Measurements from ENCODE around the gene FADS2. TPM values are rescaled to one million over a fixed set of nuclear protein-coding genes. Genes with fewer than 3 reads are reported as not detected.

Gene FADS2
- total and polyA plus RNA-seq, 2 experiments from 2014 or later: 5.2 to 5.5 TPM

DNA sequence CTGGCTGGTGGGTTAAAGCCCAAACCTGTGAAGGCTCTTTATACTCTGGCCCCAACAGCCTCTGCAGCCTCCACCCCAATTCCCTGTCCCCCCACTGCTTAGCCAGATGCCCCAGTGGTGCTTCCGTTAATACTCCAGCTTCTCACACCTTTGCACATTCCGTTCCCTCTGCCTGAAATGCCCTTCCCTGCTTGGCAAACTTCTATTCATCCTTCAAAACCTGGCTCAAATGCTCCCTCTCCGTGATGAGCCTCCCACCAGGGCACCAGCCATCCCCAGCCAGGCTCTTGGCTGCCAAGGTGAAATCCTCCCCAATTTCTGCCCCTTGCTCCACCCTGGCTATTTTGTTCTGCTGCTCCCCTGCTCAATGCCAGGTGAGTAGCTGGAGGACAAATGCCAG lies 75.7 kb downstream of the FADS2 start:
- no peak for DNase-seq
- TF ChIP-seq EZH2phosphoT487 (IDR thresholded peaks at IDR 0.05; ENCODE audit: insufficient read depth, low read depth): no peak
- no peak for TF ChIP-seq EZH2 (IDR thresholded peaks at IDR 0.05; ENCODE audit: insufficient read depth, poor library complexity, severe bottlenecking)
- H3K79me2 ChIP-seq (ENCODE audit: insufficient read depth): no peaks in the 10 kb centered on the region
- H3K36me3 ChIP-seq (ENCODE audit: low read depth): no peaks in the 10 kb centered on the region
- H3K9me3 ChIP-seq (ENCODE audit: low read depth): no peaks in the 10 kb centered on the region
- no peaks in the 10 kb centered on the region for H4K20me1 ChIP-seq (ENCODE audit: insufficient read depth)
- no peaks in the 10 kb centered on the region for H3K27me3 ChIP-seq (replicated peaks; ENCODE audit: insufficient read depth)
- no peaks in the 10 kb centered on the region for H3K4me1 ChIP-seq (ENCODE audit: insufficient read depth)
- in situ Hi-C loops (cut with MboI): no loop called here
- H3K9ac ChIP-seq: no peak overlapping the region
- no peak overlapping the region for H3K4me3 ChIP-seq
- no peak overlapping the region for H2AFZ ChIP-seq
- no peak overlapping the region for H3K4me2 ChIP-seq (ENCODE audit: unreplicated experiment)
- H3F3A ChIP-seq (ENCODE audit: insufficient read depth): no peaks in the 10 kb centered on the region
- WGBS, 2 experiments (ENCODE audit: low coverage in 1 of 2, low lambda C conversion rate in 2 of 2, missing lambda C conversion rate in 2 of 2): 91 to 94% methylated on average over 3 of the region's 3 CpGs
- no peak overlapping the region for H3K27ac ChIP-seq
- no peaks in the 10 kb centered on the region for H3K9me2 ChIP-seq (ENCODE audit: insufficient read depth)

DNA sequence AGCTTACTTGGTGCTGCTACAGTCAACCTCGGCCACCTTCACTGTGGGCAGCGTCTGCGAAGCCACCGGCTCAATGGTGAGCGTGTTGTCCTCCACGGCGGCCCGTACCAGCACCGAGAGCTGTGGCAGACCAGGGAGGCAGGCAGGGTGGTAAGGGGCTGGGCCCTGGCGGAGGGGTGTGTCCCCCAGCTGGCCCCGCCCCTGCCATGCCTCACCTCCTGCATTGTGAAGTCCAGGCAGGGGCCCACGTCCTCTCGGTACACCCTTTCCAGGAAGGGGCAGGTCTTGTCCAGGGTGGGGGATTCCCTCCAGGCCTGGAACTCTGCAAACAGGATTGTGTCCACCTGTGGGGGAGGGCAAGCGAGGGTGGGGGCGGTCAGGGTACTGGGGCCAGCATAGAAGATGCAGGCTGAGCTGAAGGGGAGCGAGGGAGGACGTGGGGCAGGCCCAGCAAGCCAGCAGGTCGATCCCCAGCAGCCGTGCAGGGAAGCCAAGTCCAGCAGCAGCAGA lies 76.5 kb downstream of the FADS2 start:
- in situ Hi-C loops (cut with MboI): no loop called here
- Histone ChIP-seq H3K4me1 (ENCODE audit: insufficient read depth) (no peaks in the 10 kb centered on the region), H3K79me2 (ENCODE audit: insufficient read depth) (no peaks in the 10 kb centered on the region), H3K4me2 (ENCODE audit: unreplicated experiment) (no peak overlapping the region), H3F3A (ENCODE audit: insufficient read depth) (no peaks in the 10 kb centered on the region), H2AFZ (no peak overlapping the region), H3K9ac (no peak overlapping the region), H3K4me3 (no peak overlapping the region), H3K36me3 (ENCODE audit: low read depth) (no peaks in the 10 kb centered on the region), H3K9me2 (ENCODE audit: insufficient read depth) (no peaks in the 10 kb centered on the region), H3K9me3 (ENCODE audit: low read depth) (no peaks in the 10 kb centered on the region), H3K27ac (no peak overlapping the region), H4K20me1 (ENCODE audit: insufficient read depth) (no peaks in the 10 kb centered on the region), H3K27me3 (replicated peaks; ENCODE audit: insufficient read depth) (no peaks in the 10 kb centered on the region)
- DNase-seq: no peak
- TF ChIP-seq EZH2phosphoT487 (IDR thresholded peaks at IDR 0.05; ENCODE audit: insufficient read depth, low read depth): no peak
- no peak for TF ChIP-seq EZH2 (IDR thresholded peaks at IDR 0.05; ENCODE audit: insufficient read depth, poor library complexity, severe bottlenecking)
- 76 to 82% methylated on average over 18 to 19 of the region's 19 CpGs for WGBS, 2 experiments (ENCODE audit: low coverage in 1 of 2, low lambda C conversion rate in 2 of 2, missing lambda C conversion rate in 2 of 2)

- no peak for TF ChIP-seq EZH2 (IDR thresholded peaks at IDR 0.05; ENCODE audit: insufficient read depth, poor library complexity, severe bottlenecking)
- no peak for TF ChIP-seq EZH2phosphoT487 (IDR thresholded peaks at IDR 0.05; ENCODE audit: insufficient read depth, low read depth)
- H3K9ac ChIP-seq: no peak overlapping the region
- H3K4me2 ChIP-seq (ENCODE audit: unreplicated experiment): no peak overlapping the region
- WGBS, 2 experiments (ENCODE audit: low coverage in 1 of 2, low lambda C conversion rate in 2 of 2, missing lambda C conversion rate in 2 of 2): 85 to 87% methylated on average over 13 of the region's 13 CpGs
- no peak overlapping the region for H2AFZ ChIP-seq
- H3K9me2 ChIP-seq (ENCODE audit: insufficient read depth): no peaks in the 10 kb centered on the region
- no peaks in the 10 kb centered on the region for H3K9me3 ChIP-seq (ENCODE audit: low read depth)
- H3K36me3 ChIP-seq (ENCODE audit: low read depth): no peaks in the 10 kb centered on the region
- H3F3A ChIP-seq (ENCODE audit: insufficient read depth): no peaks in the 10 kb centered on the region
- H3K27ac ChIP-seq: no peak overlapping the region
- H3K27me3 ChIP-seq (replicated peaks; ENCODE audit: insufficient read depth): no peaks in the 10 kb centered on the region
- H4K20me1 ChIP-seq (ENCODE audit: insufficient read depth): no peaks in the 10 kb centered on the region
- H3K4me3 ChIP-seq: no peak overlapping the region
- no peak for DNase-seq
- no peaks in the 10 kb centered on the region for H3K4me1 ChIP-seq (ENCODE audit: insufficient read depth)
- no peaks in the 10 kb centered on the region for H3K79me2 ChIP-seq (ENCODE audit: insufficient read depth)
- in situ Hi-C loops (cut with MboI): no loop called here
These were observed 77.1 kb downstream of the FADS2 start for GRCh38 chr11:61905067-61905696.

DNA sequence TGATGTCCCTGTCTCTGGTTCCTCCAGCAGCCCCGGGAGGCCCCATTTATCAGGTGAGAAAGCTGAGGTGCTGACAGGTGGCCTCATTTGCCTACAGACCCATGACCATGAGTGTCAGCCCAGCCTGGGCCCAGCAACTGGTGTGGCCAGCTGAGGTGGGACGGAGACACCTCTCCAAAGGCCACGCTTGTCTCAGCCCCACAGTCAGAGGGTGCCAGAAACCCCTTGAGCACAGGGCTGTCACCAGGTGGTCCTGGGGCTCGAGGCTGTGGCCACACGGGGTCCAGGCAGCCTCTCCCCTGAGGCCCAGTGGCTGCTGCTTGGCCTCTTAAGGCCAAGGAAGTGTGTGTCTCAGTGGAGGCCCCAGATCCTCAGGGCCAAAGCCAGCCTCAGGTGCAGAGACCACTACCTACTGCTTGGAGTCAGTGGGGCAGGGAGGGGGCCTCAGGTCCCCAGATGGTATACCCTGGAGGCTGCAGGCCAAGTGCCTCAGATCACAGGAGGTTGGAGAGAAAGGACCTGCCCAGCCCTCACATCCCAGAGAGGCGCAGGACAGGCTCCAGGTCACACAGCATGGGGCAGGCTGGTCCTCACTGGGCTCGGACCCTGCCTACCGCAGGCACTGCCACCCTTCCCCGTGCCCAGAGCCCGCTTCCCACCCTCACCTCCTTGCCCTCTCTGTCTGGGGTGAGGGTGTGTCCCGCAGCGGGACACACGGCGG lies 77.9 kb downstream of the FADS2 start:
- no peaks in the 10 kb centered on the region for H3K9me3 ChIP-seq (ENCODE audit: low read depth)
- no peak overlapping the region for H3K9ac ChIP-seq
- no peak for TF ChIP-seq EZH2phosphoT487 (IDR thresholded peaks at IDR 0.05; ENCODE audit: insufficient read depth, low read depth)
- TF ChIP-seq EZH2 (IDR thresholded peaks at IDR 0.05; ENCODE audit: insufficient read depth, poor library complexity, severe bottlenecking): no peak
- H2AFZ ChIP-seq: no peak overlapping the region
- DNase-seq: no peak
- no peaks in the 10 kb centered on the region for H3K79me2 ChIP-seq (ENCODE audit: insufficient read depth)
- no peaks in the 10 kb centered on the region for H4K20me1 ChIP-seq (ENCODE audit: insufficient read depth)
- no peaks in the 10 kb centered on the region for H3K27me3 ChIP-seq (replicated peaks; ENCODE audit: insufficient read depth)
- in situ Hi-C loops (cut with MboI): no loop called here
- H3K4me3 ChIP-seq: no peak overlapping the region
- no peak overlapping the region for H3K27ac ChIP-seq
- no peak overlapping the region for H3K4me2 ChIP-seq (ENCODE audit: unreplicated experiment)
- no peaks in the 10 kb centered on the region for H3K36me3 ChIP-seq (ENCODE audit: low read depth)
- no peaks in the 10 kb centered on the region for H3K9me2 ChIP-seq (ENCODE audit: insufficient read depth)
- WGBS, 2 experiments (ENCODE audit: low coverage in 1 of 2, low lambda C conversion rate in 2 of 2, missing lambda C conversion rate in 2 of 2): 84% methylated on average over 12 to 14 of the region's 14 CpGs
- no peaks in the 10 kb centered on the region for H3F3A ChIP-seq (ENCODE audit: insufficient read depth)
- H3K4me1 ChIP-seq (ENCODE audit: insufficient read depth): no peaks in the 10 kb centered on the region

Data from GM23248 (cell line).